ENCODE measurements around the gene POLN. TPM values are rescaled to one million over a fixed set of nuclear protein-coding genes. Genes with fewer than 3 reads are reported as not detected.

POLN gene
- total and polyA plus RNA-seq, 2 experiments from 2014 or later, result 1.8 to 4.0 TPM

- H3K79me2 ChIP-seq (replicated peaks; ENCODE audit: insufficient read depth), result no peaks in the 10 kb centered on the region
- no peaks in the 10 kb centered on the region for H3F3A ChIP-seq (replicated peaks; ENCODE audit: low read depth)
- H3K4me1 ChIP-seq (ENCODE audit: insufficient read depth), result no peaks in the 10 kb centered on the region
- no peaks in the 10 kb centered on the region for H3K36me3 ChIP-seq (ENCODE audit: insufficient read depth)
- Mint-ChIP-seq H3K9me3 (peaks cover 7% of the 10 kb centered on the region; the same call in 1 of the 3 replicates), H3K27me3 (ENCODE audit: insufficient read depth, low read depth, poor library complexity) (peaks cover 2% of the 10 kb centered on the region), H3K4me1 (no peaks in the 10 kb centered on the region), H3K27ac (no peak overlapping the region), H3K36me3 (ENCODE audit: low read depth) (no peaks in the 10 kb centered on the region), H3K4me3 (no peak overlapping the region)
- no peaks in the 10 kb centered on the region for H3K27me3 ChIP-seq (ENCODE audit: insufficient read depth)
- no peak overlapping the region for H3K4me3 ChIP-seq
- no peaks in the 10 kb centered on the region for H3K9me2 ChIP-seq (ENCODE audit: insufficient read depth)
- peak in 1 of 2 experiments; percentile 44; a peak in 2 of 4 replicates for TF ChIP-seq CTCF (conservative IDR thresholded peaks at IDR 0.05; ENCODE audit: low read depth in 2 of 2)
- TF ChIP-seq EZH2 (IDR thresholded peaks at IDR 0.05; ENCODE audit: low read depth, unreplicated experiment), result no peak
- TF ChIP-seq ZNF114 (CRISPR knock-in tag; IDR thresholded peaks at IDR 0.05), result no peak
- no peak overlapping the region for H3K27ac ChIP-seq (ENCODE audit: low read depth)
- DNase-seq (ENCODE audit: low spot score) (no peak), ATAC-seq (peak; percentile 49)
- no peak overlapping the region for H3K4me2 ChIP-seq
- H4K20me1 ChIP-seq (replicated peaks; ENCODE audit: insufficient read depth), result no peaks in the 10 kb centered on the region
- no peak overlapping the region for H2AFZ ChIP-seq
Measured at GRCh38 chr4:2102045-2102883, 139.7 kb downstream of the POLN start.

GRCh38 chr4:2101346-2102044, 140.4 kb downstream of the POLN start:
- peaks cover 2% of the 10 kb centered on the region for H3K27me3 Mint-ChIP-seq (ENCODE audit: insufficient read depth, low read depth, poor library complexity)
- ATAC-seq (no peak), DNase-seq (ENCODE audit: low spot score) (no peak)
- no peaks in the 10 kb centered on the region; the same call in 2 of the 3 replicates for H3K36me3 Mint-ChIP-seq (ENCODE audit: low read depth)
- H3K4me3 Mint-ChIP-seq, result no peak overlapping the region
- Histone ChIP-seq H4K20me1 (replicated peaks; ENCODE audit: insufficient read depth) (no peaks in the 10 kb centered on the region), H3K27me3 (ENCODE audit: insufficient read depth) (no peaks in the 10 kb centered on the region), H3F3A (replicated peaks; ENCODE audit: low read depth) (no peaks in the 10 kb centered on the region), H3K4me3 (no peak overlapping the region), H2AFZ (no peak overlapping the region), H3K4me2 (no peak overlapping the region), H3K36me3 (ENCODE audit: insufficient read depth) (no peaks in the 10 kb centered on the region), H3K4me1 (ENCODE audit: insufficient read depth) (no peaks in the 10 kb centered on the region), H3K79me2 (replicated peaks; ENCODE audit: insufficient read depth) (no peaks in the 10 kb centered on the region), H3K27ac (ENCODE audit: low read depth) (no peak overlapping the region), H3K9me2 (ENCODE audit: insufficient read depth) (no peaks in the 10 kb centered on the region)
- no peak overlapping the region for H3K27ac Mint-ChIP-seq
- H3K9me3 Mint-ChIP-seq, result peaks cover 14% of the 10 kb centered on the region; the same call in 2 of the 3 replicates
- no peaks in the 10 kb centered on the region for H3K4me1 Mint-ChIP-seq
- no peak for TF ChIP-seq STAT1 (IDR thresholded peaks at IDR 0.05; ENCODE audit: unreplicated experiment)
- TF ChIP-seq REST (IDR thresholded peaks at IDR 0.05; ENCODE audit: unreplicated experiment), result no peak
- no peak for TF ChIP-seq ZNF462 (CRISPR knock-in tag; IDR thresholded peaks at IDR 0.05)
- TF ChIP-seq JUNB (IDR thresholded peaks at IDR 0.05; ENCODE audit: unreplicated experiment), result no peak
- no peak for TF ChIP-seq NANOG (IDR thresholded peaks at IDR 0.05; ENCODE audit: borderline replicate concordance)
- TF ChIP-seq EZH2 (IDR thresholded peaks at IDR 0.05; ENCODE audit: low read depth, unreplicated experiment), result no peak
